IPS-18c (cell line): ENCODE results near the gene DEFB110.

ENCODE experiments used
- H3K4me3 ChIP-seq: 2 replicates; pipeline ENCODE4 v1.7.0; 2013; ENCODE audit warnings: low read depth, mild to moderate bottlenecking, low read length, moderate library complexity; ENCODE audit not compliant: insufficient read depth
- H3K9me3 ChIP-seq: one replicate; pipeline ENCODE4 v1.6.1; 2013; ENCODE audit warnings: mild to moderate bottlenecking, low read length, moderate library complexity; ENCODE audit not compliant: control insufficient read depth, insufficient read depth

DEFB110 gene

DNA sequence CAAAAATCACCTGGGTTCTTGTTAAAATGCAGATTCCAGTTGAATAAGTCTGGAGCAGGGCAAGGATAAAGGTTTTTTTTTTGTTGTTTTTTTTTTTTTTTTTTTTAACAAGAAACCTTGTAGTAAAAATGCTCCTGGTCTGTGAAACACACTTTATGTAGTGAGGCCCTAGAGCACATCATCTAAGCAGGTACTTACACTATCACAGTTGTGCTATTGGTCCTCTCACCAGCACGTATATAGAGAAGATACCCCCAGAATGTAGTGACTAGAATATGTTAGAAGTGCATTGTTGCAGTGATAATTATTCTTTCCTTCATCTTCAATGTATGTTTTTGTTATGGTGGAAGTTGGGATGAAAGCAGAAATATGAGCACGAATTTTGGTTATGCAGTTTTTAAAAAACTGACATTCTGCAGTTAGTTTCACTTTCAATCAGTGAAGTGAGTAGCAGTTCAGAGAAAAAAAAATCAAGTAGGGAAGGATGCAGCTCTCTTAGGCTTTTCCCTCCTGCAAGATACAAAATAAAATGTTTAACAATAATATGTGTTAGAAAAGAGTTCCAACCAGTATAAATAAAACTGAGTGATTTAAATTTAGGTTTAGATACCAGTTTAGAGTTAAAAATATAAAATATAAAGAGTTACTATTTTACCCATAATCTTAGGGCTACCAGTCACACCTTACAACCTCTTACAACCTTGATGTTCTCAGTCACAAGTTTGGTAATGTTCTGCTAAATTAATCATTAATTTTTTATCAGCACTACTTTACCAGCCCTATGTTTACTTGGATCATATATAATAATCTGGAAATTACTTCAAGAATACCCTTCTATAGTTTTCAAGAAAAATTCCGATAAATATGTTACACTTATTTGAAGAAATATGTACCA lies 43.2 kb downstream of the DEFB110 start:
- no peaks in the 10 kb centered on the region for H3K9me3 ChIP-seq
- H3K4me3 ChIP-seq = no peak overlapping the region

- H3K9me3 ChIP-seq = no peaks in the 10 kb centered on the region
- no peak within 1 kb of the TSS for H3K4me3 ChIP-seq
Observed at GRCh38 chr6:49969605-49970004, 52.2 kb downstream of the DEFB110 start, which contains the start of gene DEFB113. Gene DEFB113, minus strand, starts transcription at chr6:49969625. Its CDS starts 0 bp downstream, at chr6:49969625.
